OCI-LY1 (cell line): ENCODE measurements around the gene RGS19.

Experiments
- H2AFZ ChIP-seq: fragments of 200-600 bp; sonication (generic), shearing (Covaris generic); 2 replicates; pipeline ENCODE4 v1.6.0; 2014; ENCODE audit warnings: antibody characterized with exemption, mild to moderate bottlenecking, low read length
- H3F3A ChIP-seq: fragments of 200-600 bp; sonication (generic), shearing (Covaris generic); 2 replicates; pipeline ENCODE4 v1.6.0; 2014; ENCODE audit warnings: mild to moderate bottlenecking, antibody characterized with exemption, low read length, moderate library complexity; ENCODE audit not compliant: insufficient read depth
- H3K27ac ChIP-seq: fragments of 200-600 bp; sonication (generic); 2 replicates; pipeline ENCODE4 v1.5.1; 2014; ENCODE audit warnings: low read length, mixed run types, mild to moderate bottlenecking, low read depth; ENCODE audit not compliant: poor library complexity, severe bottlenecking
- H3K27me3 ChIP-seq: fragments of 200-600 bp; sonication (generic); 2 replicates; pipeline ENCODE4 v1.6.0; 2014; ENCODE audit warnings: antibody characterized with exemption, mild to moderate bottlenecking, low read length, moderate library complexity; ENCODE audit not compliant: insufficient read depth
- H3K36me3 ChIP-seq: fragments of 200-600 bp; sonication (generic); 2 replicates; pipeline ENCODE4 v1.6.1; 2014; ENCODE audit warnings: mild to moderate bottlenecking, antibody characterized with exemption, low read length, moderate library complexity, mixed read lengths; ENCODE audit not compliant: insufficient read depth
- H3K4me1 ChIP-seq: fragments of 200-600 bp; sonication (generic); 2 replicates; pipeline ENCODE4 v1.5.1; 2014; ENCODE audit warnings: mild to moderate bottlenecking, low read length, moderate library complexity; ENCODE audit not compliant: insufficient read depth, severe bottlenecking
- H3K4me2 ChIP-seq: fragments of 200-600 bp; sonication (generic), shearing (Covaris generic); 2 replicates; pipeline ENCODE4 v1.6.1; 2014; ENCODE audit warnings: low read length
- H3K4me3 ChIP-seq: fragments of 200-600 bp; sonication (generic); 2 replicates; pipeline ENCODE4 v1.5.1; 2014; ENCODE audit warnings: low read length, low read depth, mild to moderate bottlenecking, mixed read lengths; ENCODE audit not compliant: poor library complexity, severe bottlenecking
- H3K79me2 ChIP-seq: fragments of 200-600 bp; shearing (Covaris generic); 2 replicates; pipeline ENCODE4 v1.6.1; 2016; ENCODE audit warnings: mixed run types, low read length, mixed read lengths; ENCODE audit not compliant: insufficient read depth
- H3K9ac ChIP-seq: fragments of 200-600 bp; sonication (generic), shearing (Covaris generic); 2 replicates; pipeline ENCODE4 v1.6.1; 2014; ENCODE audit warnings: mild to moderate bottlenecking, low read length, mixed read lengths
- H3K9me2 ChIP-seq: fragments of 200-600 bp; sonication (generic), shearing (Covaris generic); 2 replicates; pipeline ENCODE4 v1.6.1; 2014; ENCODE audit warnings: low read depth, mild to moderate bottlenecking, low read length, mixed read lengths
- H3K9me3 ChIP-seq: fragments of 200-600 bp; shearing (Covaris generic); 2 replicates; pipeline ENCODE4 v1.6.1; 2014; ENCODE audit warnings: low read length, mixed read lengths
- H4K20me1 ChIP-seq: fragments of 200-600 bp; sonication (generic), shearing (Covaris generic); 2 replicates; pipeline ENCODE4 v1.6.0; 2016; ENCODE audit warnings: mild to moderate bottlenecking, low read length; ENCODE audit not compliant: insufficient read depth
- CTCF ChIP-seq: fragments of 200-600 bp; sonication (generic), shearing (Covaris generic); IDR thresholded peaks from 2 replicates; pipeline ENCODE4 v1.5.1; 2017; ENCODE audit warnings: mild to moderate bottlenecking, antibody characterized with exemption, low read length, moderate library complexity, mixed read lengths
- EZH2 ChIP-seq: fragments of 200-600 bp; sonication (generic), shearing (Covaris generic); IDR thresholded peaks from 2 replicates; pipeline ENCODE4 v1.8.0; 2017; ENCODE audit warnings: borderline replicate concordance, mixed run types, mild to moderate bottlenecking, antibody characterized with exemption, low read length, moderate library complexity, mixed read lengths

RGS19 gene

GRCh38 chr20:64099880-64100565, 20.7 kb upstream of the RGS19 start:
- no peaks in the 10 kb centered on the region for H3K9me2 ChIP-seq
- H3K36me3 ChIP-seq = no peaks in the 10 kb centered on the region
- H3K27me3 ChIP-seq = no peaks in the 10 kb centered on the region
- H3K9ac ChIP-seq = no peak overlapping the region; the same call in 1 of the 2 replicates
- H3K9me3 ChIP-seq = no peaks in the 10 kb centered on the region
- H4K20me1 ChIP-seq = no peaks in the 10 kb centered on the region
- no peaks in the 10 kb centered on the region for H3F3A ChIP-seq
- H3K27ac ChIP-seq = peak overlapping the region; percentile 74
- H3K4me1 ChIP-seq = peaks cover 40% of the 10 kb centered on the region
- H3K4me2 ChIP-seq = peak overlapping the region; percentile 25; the same call in 1 of the 2 replicates
- no peak overlapping the region for H2AFZ ChIP-seq
- H3K79me2 ChIP-seq = no peaks in the 10 kb centered on the region
- no peak overlapping the region for H3K4me3 ChIP-seq
- TF ChIP-seq CTCF (no peak), EZH2 (no peak)

GRCh38 chr20:64099086-64099786, 19.9 kb upstream of the RGS19 start:
- Histone ChIP-seq H3F3A (no peaks in the 10 kb centered on the region), H3K9me2 (no peaks in the 10 kb centered on the region), H3K4me1 (peaks cover 40% of the 10 kb centered on the region), H3K4me3 (no peak overlapping the region), H2AFZ (no peak overlapping the region), H3K79me2 (no peaks in the 10 kb centered on the region), H3K9ac (no peak overlapping the region), H3K9me3 (no peaks in the 10 kb centered on the region), H3K4me2 (peak overlapping the region; percentile 25; the same call in 1 of the 2 replicates), H4K20me1 (no peaks in the 10 kb centered on the region), H3K27me3 (no peaks in the 10 kb centered on the region), H3K27ac (peak overlapping the region; percentile 74), H3K36me3 (no peaks in the 10 kb centered on the region)
- no peak for TF ChIP-seq EZH2
- no peak for TF ChIP-seq CTCF

- Histone ChIP-seq H3K4me1 (peaks cover 40% of the 10 kb centered on the region), H3K4me2 (no peak overlapping the region), H3F3A (no peaks in the 10 kb centered on the region), H3K79me2 (no peaks in the 10 kb centered on the region), H3K4me3 (no peak overlapping the region), H2AFZ (no peak overlapping the region), H3K36me3 (no peaks in the 10 kb centered on the region), H3K9me2 (no peaks in the 10 kb centered on the region), H3K9me3 (no peaks in the 10 kb centered on the region), H3K27me3 (no peaks in the 10 kb centered on the region), H3K27ac (no peak overlapping the region), H4K20me1 (no peaks in the 10 kb centered on the region), H3K9ac (no peak overlapping the region)
- TF ChIP-seq EZH2 = no peak
- no peak for TF ChIP-seq CTCF
Measured at GRCh38 chr20:64098471-64099013, 19.2 kb upstream of the RGS19 start.
